Activated CD8-positive, alpha-beta memory T cell treated with anti-CD3 and anti-CD28 coated beads, Interleukin-2, amount 50 U/mL, for 24 hours (primary cell): ENCODE measurements around the gene DCP1A.
A peak's percentile ranks its signal among the peaks of the same experiment; 100 is the strongest.
"Not testable (repeated sequence)": the region's sequence is repeated elsewhere in the genome, so short reads cannot be mapped to it uniquely, and the experiment has no call there.

Experiments used
- DNase-seq: peaks from one replicate; pipeline ENCODE4 v3.0.0-alpha.2; 2020; ENCODE audit errors: extremely low read depth

DCP1A gene

DNA sequence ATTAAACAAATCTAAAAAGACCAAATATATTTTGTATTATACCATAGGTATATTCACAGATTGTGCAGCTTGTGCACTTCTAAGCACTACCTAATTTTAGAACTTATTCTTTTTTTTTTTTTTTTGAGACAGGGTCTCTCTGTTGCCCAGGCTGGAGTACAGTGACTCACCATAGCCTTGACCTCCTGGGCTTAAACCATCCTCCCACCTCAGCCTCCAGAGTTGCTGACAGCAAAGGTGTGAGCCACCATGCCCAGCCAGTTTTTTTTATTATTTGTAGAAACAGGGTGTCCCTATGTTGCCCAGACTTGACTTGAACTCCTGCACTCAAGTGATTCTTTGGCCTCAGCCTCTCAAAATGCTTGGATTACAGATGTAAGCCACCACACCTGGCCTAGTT, 79.6 kb downstream of the DCP1A start:
- no peak for DNase-seq

DNA sequence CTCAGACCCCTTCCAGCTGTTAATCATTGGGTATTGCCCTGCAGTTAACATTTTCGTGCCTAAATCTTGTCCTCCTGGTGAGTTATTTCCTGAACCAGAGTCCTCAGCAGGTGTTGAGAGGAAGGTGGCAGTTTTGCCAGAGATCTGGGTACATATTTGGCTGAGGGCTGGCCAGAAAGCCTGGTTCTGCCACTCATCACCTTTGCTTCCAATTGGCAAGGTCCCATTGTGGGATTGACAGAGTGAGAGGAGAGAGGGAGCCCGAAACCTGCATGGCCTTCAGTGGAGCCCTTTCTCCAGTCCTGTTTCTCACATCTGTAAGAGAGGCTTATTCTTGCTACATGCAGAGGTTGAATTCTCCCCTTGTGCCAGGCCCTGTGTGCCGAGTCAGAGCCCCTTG, 82.6 kb downstream of the DCP1A start:
- no peak for DNase-seq

DNA sequence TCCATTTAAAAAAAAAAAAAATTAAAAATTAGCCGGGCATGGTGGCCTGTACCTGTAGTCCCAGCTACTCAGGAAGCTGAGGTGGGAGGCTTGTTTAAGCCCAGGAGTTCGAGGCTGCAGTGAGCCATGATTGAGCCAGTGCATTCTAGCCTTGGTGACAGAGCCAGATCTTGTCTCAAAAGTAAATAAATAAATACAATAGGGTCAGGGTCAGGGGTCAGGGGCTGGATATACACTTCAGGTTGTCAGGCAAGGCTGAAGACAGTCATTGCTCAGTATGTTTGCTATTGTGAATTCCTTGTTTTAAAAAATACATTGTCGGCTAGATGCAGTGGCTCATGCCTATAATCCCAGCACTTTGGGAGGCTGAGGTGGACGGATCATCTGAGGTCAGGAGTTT, 83.4 kb downstream of the DCP1A start:
- DNase-seq: no peak

DNA sequence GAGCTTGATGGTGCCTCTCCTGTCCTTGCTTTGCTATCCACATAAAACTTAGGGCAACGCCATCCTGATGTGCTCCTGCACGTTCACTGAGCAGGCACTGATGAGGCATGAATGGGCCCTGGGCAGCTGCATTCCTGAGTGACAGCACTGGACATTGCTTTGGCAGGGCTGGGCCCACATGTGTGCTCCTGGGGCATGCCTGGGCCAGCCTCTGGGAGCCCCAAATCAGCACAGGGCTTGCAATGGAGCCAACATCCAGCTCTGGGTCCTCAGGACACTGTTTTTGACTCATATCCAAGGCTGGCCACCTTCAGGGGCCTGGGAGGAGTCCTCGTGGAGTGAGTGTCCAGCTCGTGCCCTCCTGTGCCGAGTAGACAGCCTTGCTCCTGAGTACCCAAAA, 85.6 kb downstream of the DCP1A start:
- no peak for DNase-seq

DNA sequence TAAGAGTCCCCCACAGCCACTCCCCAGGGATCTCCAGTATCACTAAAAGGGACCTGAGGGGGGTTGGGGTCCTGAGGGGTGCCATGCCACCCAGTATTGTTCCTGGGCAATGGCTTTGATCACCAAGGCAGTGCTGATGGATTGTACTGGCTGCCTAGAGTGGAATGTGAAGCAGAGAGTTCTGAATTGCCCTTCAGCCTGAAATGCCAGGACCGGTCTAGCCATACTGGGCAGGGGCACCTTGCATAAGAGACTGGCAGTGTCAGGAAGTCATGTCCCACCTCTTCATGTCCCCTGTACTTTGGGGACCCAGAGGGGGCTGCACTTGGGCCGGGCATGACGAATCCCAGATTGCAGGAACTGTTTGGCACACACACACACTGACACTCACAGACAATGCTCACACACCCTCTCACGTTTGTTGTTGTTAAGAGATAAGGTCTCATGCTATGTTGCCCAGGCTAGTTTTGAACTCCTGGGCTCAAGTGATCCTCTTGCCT, 87.0 kb downstream of the DCP1A start:
- DNase-seq: no peak

DNA sequence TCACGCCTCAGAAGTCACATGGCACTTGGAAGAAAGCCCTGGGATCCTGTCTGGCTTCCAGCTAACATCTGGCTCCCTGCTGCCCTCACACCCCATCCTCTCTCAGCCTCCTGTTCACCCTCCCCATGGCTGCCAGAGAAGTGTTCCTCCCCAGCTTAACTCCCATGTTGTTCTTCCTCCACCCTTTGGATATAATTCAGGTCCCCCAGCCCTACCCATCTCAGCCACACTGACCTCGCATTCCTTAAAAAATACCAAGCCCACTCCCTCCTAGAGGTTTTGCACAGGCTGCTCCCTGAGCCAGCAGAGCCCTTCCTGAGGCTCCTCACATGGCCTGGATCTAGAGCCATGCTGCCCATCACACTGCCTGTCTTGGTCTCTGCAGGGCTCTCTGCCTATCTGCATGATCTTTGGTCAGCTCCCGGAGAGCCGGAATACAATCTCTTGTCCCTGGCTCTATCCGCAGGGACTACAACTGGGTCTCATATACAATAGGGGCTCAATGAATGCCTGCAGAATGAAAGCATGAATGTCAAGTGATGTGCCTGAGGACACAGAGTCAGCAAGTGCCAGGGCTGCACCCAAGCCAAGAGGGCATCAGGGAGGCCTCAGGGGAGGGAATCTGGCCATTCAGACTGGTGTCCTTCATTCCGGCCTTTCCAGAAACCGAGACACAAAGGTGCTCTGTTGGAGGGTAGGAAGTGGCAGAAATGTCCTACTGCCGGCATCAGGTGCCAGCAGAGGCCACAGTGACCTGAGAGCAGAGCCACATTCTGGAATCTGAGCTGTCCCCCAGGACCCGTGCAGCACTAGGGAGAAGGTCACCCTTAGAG, 87.7 kb downstream of the DCP1A start:
- DNase-seq: no peak

DNA sequence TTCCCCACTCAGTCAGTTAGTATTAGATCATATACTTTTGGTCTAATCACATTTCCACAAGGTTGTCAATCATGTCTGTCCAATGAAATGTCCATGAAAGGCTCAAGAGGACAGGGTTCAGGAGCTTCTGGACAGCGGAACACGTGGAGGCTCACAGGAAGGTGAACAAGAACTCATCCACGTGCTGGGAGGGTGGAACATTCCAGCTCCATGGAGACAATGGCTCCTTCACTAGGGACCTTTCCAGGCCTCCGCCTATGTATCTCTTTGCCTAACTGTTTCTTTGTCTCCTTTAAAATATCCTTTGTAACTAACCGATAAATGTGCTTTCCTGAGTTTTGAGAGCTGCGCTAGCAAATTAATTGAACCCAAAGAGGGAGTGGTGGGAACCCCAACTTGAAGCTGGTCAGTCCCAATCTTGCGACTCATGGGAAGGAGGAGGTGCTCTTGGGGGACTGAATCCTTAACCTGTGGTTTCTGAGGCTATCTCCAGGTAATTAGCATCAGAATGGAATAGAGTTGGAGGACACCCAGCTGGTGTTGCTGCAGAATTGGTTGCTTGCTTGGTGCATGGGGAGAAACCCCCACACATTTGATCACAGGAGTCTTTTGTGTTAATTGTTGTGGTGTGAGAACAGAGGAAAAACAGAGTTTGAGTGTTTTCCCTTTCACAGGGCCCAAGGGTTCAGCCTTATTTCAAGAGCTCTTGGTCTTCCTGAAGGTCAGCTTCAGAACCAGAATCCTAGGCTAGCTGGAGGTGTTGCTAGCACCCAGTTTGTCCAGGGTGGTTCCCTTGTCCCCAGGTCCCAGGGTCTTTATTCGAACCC, 88.5 kb downstream of the DCP1A start:
- DNase-seq: no peak

DNA sequence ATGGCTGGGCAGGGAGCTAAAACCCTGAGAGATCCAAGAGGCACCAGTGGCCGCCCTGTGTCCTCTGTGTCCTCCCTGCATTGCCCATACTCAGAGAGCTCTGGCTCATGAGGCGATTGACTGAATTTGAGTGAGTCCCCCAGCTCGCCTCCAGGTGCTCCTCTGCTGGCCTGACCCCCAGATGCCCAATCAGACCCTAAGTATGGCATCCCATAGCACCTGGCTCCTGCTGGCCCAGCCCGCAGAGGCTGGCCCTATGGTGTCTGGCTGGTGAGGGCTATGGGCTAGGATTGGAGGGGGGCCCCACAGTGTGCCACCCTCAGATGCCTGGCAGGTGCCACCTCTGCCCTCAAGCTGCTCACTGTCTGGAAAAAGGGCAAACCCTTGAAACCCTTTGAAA, 89.9 kb downstream of the DCP1A start:
- no peak for DNase-seq

DNA sequence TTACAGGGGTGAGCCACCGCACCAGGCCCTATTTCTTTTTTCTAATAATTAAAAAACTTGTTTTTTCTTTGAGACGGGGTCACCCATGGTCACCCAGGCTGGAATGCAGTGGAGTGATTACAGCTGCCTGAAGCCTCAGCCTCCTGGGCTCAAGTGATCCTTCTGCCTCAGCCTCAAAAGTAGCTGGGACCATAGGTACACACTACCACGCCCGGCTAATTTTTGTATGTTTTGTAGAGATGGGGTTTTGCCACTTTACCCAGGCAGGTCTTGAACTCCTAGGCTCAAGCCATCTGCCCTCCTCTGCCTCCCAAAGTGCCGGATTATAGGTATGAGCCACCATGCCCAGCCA, 90.7 kb downstream of the DCP1A start:
- no peak for DNase-seq

DNA sequence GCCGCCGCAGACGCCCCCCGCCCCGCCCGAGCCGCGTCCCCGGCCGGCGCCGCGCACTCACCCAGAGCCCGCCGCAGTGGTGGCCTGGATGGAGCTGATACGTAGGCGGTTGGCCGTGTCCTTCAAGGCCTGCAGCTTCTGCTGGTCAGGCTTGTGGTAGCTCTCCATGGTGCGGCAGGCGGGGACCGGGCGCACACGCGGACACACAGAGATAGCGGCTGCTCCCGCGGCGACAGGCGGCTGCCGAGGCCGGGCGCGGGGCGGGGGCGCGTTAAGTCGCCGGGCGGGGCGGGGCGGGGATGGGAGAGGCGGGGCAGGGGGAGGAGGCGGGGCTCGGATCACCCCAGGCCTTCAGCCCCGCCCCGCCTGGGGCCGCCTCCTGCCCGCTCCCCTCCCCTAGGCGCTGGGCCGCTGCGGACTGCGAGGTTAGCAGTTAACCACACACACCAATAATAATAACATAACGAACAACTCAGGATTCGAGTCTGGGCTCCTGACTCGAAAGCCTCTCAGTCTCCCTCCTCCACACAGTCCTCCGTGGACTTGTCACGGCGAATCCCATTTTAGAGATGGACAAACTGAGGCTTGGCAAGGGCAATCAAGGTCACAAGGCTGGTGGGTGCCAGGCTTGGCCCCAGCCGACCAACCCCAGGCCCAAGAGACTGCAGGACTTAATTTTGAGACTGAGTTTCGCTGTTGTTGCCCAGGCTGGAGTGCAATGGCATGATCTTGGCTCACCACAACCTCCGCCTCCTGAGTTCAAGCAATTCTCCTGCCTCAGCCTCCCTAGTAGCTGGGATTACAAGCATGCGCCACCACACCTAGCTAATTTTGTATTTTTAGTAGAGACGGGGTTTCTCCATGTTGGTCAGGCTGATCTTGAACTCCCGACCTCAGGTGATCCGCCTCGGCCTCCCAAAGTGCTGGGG, 91.3 kb downstream of the DCP1A start, which contains the start of gene TKT:
TSS of gene TKT (minus strand) at position 248 of the 929 bp plus-strand sequence. CDS start at position 168, 80 bp downstream.
- peak; percentile 34 for DNase-seq

DNA sequence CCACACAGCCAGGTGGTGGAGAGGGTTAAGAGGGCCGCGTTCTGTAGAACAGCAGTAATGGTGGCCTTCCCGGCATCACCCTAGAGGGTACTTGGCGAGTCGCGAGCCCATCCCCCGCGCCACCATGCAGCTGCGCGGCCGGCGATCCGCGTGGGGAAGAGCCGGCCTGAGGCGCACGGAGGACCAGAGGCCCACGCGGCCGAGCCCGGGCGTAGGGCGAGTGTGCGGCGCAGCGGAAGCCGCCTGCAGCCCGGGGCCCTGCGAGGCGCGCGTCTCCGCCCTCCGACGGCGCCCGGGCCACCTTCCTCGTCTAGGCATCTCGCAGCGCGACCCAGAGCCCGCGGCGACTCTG, 91.9 kb downstream of the DCP1A start:
- no peak for DNase-seq

DNA sequence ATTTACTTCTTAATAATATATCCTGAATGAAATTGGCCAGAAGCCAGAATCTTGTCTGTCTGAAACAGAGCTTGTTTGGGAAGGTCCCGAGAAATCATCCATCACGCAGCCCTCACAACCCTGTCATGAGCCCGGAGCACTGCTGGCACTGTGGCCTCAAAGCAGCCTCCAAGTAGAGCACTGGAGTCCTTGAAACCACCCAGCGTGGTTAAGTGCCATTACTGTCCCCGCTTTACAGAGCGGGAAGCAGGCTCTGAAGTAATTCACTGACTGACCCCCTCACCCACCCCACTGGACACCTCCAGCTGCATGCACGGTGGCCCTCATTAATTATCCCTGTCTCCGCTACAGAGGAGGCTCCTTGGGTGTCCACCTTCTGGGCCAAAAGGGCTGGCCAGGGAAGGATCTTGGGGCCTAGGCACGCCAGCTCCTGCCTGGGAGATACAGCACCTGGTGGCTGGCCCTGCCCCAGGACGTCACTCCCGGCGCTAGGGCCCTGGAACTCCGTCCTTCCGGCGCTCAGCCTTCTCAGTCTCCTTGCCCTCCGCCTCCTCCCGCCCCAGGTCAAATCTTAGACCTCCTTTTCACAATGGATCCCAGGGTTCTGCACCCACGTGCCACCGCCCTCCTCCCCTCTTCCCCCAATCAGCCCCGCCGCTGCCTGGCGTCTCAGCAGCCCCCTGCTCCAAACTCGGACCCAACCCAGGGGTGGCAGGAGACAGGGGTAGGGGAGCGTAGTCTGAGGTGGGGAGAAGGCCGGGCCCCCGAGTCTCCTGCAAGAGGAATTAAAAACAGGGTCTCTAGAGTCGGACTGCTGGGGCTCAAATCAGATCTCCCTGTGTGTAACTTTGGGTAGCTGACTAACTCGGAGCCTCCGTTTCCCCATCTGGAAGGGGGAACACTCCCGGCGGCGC, 92.6 kb downstream of the DCP1A start:
- no peak for DNase-seq

DNA sequence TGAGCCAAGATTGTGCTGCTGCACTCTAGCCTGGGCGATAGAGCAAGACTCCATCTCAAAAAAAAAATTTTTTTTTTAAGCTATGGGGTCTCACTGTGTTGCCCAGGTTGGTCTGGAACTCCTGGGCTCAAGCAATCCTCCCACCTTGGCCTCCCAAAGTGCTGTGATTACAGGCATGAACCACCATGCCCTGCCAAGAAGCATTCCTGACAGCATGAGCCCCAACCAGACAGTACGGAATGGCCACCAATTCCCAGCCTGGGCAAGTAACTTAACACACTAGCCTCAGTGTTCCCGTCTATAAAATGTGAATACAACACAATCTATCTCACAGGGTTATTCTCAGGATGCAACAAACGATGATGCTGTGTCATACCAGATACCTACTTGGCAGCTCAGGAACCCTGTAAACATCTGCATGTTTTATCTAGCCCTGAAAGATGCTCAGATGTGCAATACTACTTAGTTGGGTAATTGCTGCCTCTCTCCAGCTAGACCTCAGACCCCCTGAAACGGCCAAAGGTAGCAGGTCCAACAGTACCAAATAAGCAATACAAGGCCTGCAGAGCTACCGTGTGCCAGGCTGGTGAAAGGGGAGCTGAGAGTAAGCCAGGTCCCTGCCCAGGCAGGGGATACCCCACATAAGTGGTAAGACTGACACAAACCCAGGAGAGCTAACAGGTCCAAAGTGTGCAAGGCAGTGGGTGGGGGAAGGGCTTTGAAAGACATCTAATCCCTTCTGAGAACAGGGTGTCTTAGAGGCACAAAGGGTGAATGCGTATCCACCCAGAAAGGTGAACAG, 93.4 kb downstream of the DCP1A start:
- no peak for DNase-seq

DNA sequence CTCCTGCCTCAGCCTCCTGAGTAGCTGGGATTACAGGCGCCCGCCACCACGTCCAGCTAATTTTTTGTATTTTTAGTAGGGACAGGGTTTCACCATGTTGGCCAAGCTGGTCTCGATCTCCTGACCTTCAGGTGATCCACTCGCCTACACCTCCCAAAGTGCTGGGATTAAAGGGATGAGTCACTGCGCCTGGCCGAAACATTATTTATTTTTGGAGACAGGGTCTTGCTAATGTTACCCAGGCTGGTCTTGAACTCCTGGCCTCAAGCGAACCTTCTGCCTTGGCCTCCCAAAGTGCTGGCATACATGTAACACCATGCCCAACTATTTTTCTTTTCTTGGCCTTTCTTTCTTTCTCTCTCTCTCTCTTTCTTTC, 94.4 kb downstream of the DCP1A start:
- DNase-seq: not testable (repeated sequence)

DNA sequence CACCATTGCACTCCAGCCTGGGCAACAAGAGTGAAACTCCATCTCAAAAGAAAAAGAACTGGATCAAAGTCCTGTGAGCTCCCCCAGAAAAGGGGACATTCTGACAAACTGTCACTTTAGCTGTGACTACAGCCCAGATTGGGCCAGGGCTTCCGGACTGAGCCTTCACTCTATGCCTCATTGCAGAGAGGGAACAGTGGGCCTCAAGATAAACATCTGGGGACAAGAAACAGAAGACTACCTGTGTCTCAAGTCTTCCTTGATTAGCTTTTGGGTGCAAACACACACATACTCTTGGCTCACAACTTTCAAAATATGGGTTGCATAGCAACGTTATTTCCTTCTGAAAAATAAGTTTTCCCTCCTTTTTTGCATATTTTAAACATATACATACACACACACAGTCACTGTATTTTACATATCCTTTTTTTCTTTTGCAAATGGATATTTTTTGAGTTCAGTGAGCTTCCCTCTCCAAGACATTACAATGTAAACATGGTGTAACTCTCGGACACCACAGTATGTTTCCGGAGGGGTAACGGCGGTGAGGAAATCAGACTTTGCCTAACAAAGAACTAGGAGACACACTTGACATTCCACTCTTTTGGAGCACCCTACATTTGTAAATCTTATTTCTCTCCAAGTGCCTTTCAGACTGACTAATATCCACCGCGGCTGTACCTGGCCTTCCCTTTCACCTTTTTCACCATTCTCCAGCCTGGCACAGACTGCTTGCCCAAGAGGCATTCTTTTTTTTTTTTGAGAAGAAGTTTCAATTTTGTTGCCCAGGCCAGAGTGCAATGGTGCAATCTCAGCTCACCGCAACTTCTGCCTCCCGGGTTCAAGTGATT, 95.0 kb downstream of the DCP1A start:
- no peak for DNase-seq

DNA sequence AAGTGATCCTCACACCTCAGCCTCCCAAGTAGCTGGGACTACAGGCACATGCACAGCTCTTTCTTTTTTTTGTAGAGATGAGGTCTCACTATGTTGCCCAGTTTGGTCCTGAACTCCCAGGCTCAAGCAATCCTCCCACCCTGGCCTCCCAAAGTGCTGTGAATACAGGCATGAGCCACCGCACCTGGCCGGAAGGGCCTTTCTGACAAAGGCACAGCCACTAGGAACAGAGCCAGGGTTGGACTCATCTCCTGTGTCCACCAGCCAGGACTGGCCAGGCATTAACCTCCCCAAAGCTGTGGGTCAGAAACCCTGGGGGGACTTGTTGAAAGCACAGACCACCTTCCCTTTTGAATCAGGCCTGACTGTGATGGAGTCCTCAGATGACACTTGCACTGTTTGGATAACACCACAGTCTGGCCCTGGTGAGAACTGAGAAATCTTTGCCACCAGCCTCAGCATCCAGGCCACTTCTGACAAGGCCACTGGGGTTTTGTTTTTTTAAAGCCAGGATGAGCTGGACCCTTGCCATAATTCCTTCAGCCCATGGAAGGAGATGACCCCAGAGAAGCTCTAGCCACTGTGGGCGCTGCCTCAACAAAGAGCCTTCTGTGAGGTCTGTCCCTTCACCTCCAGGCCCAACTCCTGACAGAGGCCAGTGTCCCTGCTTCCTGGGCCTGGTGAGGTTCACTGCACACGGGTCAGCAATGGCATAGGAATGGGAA, 96.3 kb downstream of the DCP1A start:
- no peak for DNase-seq

DNA sequence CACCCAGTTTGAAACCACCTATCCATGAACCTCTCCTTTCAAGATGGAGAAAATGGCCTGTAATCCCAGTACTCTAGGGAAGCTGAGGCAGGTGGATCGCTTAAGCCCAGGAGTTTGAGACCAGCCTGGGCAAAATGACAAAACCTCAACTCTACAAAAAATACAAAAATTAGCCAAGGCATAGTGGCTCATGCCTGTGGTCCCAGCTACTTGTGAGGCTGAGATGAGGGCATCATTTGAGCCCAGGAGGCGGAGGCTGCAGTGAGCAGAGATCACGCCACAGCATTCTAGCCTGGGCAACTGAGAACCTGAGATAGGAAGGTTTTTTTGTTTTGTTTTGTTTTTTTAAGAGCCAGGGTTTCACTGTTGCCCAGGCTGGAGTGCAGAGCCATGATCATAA, 96.9 kb downstream of the DCP1A start:
- DNase-seq: no peak

DNA sequence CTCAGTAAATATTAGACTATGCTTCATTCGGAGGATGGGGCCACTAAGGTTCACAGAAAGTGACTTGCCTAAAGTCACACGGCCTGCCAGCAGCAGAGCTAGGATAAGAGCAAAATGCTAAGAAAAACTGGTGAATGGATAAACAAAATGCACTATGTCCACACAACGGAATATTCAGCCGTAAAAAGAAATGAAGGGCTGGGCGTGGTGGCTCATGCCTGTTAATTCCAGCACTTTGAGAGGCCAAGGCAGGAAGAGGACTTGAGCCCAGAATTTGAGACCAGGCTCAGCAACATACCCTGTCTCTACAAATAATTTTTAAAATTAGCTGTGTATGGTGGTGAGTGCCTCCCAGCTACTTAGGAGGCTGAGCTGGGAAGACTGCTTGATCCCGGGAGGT, 99.2 kb downstream of the DCP1A start:
- no peak for DNase-seq
